DOHH2 (cell line): ENCODE measurements around the gene HS2ST1.

ENCODE experiments used
- EZH2phosphoT487 ChIP-seq: fragments of 200-600 bp; sonication (generic); IDR thresholded peaks from 2 replicates; pipeline ENCODE4 v1.6.1; 2017; ENCODE audit warnings: borderline replicate concordance, mild to moderate bottlenecking, antibody characterized with exemption, low read length, moderate library complexity, mixed read lengths
- TF ChIP-seq, protein P1 (sequence below): fragments of 200-600 bp; sonication (generic); IDR thresholded peaks from one replicate; pipeline ENCODE4 v1.5.1; 2014; ENCODE audit warnings: antibody characterized with exemption, mild to moderate bottlenecking, low read depth, low read length; ENCODE audit not compliant: poor library complexity, severe bottlenecking

DNA sequence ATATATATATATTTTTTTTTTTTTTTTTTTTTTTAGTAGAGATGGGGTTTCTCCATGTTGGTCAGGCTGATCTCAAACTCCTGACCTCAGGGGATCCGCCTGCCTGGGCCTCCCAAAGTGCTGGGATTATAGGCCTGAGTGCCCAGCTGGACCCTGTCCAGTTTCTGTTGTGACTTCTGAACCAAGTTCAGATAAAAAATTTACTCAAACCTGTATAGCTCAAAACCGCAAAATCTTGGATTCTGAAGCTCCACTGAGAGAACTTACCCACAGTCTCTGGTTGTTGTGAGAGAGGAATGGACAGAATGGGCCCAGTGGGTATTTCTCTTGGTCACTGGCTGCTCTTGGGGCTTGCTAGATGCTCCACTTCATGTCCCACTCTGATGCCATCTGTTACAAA, 76.4 kb downstream of the HS2ST1 start:
- TF ChIP-seq, protein P1, sequence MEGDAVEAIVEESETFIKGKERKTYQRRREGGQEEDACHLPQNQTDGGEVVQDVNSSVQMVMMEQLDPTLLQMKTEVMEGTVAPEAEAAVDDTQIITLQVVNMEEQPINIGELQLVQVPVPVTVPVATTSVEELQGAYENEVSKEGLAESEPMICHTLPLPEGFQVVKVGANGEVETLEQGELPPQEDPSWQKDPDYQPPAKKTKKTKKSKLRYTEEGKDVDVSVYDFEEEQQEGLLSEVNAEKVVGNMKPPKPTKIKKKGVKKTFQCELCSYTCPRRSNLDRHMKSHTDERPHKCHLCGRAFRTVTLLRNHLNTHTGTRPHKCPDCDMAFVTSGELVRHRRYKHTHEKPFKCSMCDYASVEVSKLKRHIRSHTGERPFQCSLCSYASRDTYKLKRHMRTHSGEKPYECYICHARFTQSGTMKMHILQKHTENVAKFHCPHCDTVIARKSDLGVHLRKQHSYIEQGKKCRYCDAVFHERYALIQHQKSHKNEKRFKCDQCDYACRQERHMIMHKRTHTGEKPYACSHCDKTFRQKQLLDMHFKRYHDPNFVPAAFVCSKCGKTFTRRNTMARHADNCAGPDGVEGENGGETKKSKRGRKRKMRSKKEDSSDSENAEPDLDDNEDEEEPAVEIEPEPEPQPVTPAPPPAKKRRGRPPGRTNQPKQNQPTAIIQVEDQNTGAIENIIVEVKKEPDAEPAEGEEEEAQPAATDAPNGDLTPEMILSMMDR = no peak
- TF ChIP-seq EZH2phosphoT487 = no peak
